ENCODE measurements around the gene CDR2.

DNA sequence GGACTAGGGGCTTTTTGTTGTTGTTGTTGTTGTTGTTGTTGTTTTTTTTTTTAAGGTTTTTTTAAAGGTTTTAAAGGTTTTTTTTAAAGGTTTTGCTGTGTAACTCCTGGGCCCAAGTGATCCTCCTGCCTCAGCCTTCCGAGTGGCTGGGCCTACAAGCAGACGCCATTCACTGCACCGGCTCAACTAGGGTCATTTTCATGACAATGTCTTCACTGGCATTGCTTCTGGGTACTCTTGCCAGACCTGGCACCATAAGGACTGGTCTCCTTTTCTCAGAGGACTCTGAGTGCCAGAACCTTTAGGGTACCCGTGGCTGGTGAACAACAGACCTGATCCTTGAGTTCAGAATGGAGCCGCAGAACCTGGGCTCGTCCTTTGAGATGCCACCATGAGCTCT is 56.8 kb downstream of the CDR2 start:
- TF ChIP-seq, protein P1, sequence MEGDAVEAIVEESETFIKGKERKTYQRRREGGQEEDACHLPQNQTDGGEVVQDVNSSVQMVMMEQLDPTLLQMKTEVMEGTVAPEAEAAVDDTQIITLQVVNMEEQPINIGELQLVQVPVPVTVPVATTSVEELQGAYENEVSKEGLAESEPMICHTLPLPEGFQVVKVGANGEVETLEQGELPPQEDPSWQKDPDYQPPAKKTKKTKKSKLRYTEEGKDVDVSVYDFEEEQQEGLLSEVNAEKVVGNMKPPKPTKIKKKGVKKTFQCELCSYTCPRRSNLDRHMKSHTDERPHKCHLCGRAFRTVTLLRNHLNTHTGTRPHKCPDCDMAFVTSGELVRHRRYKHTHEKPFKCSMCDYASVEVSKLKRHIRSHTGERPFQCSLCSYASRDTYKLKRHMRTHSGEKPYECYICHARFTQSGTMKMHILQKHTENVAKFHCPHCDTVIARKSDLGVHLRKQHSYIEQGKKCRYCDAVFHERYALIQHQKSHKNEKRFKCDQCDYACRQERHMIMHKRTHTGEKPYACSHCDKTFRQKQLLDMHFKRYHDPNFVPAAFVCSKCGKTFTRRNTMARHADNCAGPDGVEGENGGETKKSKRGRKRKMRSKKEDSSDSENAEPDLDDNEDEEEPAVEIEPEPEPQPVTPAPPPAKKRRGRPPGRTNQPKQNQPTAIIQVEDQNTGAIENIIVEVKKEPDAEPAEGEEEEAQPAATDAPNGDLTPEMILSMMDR (IDR thresholded peaks at IDR 0.05; ENCODE audit: insufficient read depth, low read length), result no peak
- TF ChIP-seq POLR2AphosphoS5 (IDR thresholded peaks at IDR 0.05; ENCODE audit: low read depth) (no peak), GABPA (IDR thresholded peaks at IDR 0.05; ENCODE audit: low read depth) (no peak), SPI1 (IDR thresholded peaks at IDR 0.05; ENCODE audit: borderline replicate concordance, low read depth) (no peak)
- TF ChIP-seq, protein P2, sequence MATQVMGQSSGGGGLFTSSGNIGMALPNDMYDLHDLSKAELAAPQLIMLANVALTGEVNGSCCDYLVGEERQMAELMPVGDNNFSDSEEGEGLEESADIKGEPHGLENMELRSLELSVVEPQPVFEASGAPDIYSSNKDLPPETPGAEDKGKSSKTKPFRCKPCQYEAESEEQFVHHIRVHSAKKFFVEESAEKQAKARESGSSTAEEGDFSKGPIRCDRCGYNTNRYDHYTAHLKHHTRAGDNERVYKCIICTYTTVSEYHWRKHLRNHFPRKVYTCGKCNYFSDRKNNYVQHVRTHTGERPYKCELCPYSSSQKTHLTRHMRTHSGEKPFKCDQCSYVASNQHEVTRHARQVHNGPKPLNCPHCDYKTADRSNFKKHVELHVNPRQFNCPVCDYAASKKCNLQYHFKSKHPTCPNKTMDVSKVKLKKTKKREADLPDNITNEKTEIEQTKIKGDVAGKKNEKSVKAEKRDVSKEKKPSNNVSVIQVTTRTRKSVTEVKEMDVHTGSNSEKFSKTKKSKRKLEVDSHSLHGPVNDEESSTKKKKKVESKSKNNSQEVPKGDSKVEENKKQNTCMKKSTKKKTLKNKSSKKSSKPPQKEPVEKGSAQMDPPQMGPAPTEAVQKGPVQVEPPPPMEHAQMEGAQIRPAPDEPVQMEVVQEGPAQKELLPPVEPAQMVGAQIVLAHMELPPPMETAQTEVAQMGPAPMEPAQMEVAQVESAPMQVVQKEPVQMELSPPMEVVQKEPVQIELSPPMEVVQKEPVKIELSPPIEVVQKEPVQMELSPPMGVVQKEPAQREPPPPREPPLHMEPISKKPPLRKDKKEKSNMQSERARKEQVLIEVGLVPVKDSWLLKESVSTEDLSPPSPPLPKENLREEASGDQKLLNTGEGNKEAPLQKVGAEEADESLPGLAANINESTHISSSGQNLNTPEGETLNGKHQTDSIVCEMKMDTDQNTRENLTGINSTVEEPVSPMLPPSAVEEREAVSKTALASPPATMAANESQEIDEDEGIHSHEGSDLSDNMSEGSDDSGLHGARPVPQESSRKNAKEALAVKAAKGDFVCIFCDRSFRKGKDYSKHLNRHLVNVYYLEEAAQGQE (IDR thresholded peaks at IDR 0.05; ENCODE audit: insufficient replicate concordance, low read depth), result no peak
